ENCODE measurements around the gene KIF14. TPM values are rescaled to one million over a fixed set of nuclear protein-coding genes. Genes with fewer than 3 reads are reported as not detected.

Gene KIF14
- total RNA-seq = 2.0 and 17.1 TPM in 2 replicates

GRCh38 chr1:200620273-200621131 lies at the start of gene KIF14:
TSS of gene KIF14 (minus strand) at chr1:200620751. CDS start at chr1:200618723, 2,028 bp downstream.

GRCh38 chr1:200669314-200670241 lies 49.0 kb upstream of the KIF14 start, which contains the start of gene DDX59:
TSS of gene DDX59 (minus strand) at chr1:200669907. CDS start at chr1:200666740, 3,167 bp downstream.

Other genes with a start within 250 kb of the KIF14 start
- 23.0 and 27.9 TPM in 2 replicates for gene ZNF281, start 210.7 kb downstream of the KIF14 start, total RNA-seq
- 15.8 and 16.5 TPM in 2 replicates for gene DDX59, start 49.2 kb upstream of the KIF14 start, total RNA-seq
- 21.7 and 23.1 TPM in 2 replicates for gene CAMSAP2, start 118.1 kb upstream of the KIF14 start, total RNA-seq